SK-N-SH treated with all-trans-retinoic acid at 6 μM for 48 hours (cell line): ENCODE data around the gene ARMC2.

Experiments
- ATAC-seq: fragments of 200-7000 bp; cut with Tn5 transposase; 3 replicates; pipeline ENCODE4 v1.9.1; 2020; ENCODE audit warnings: mild to moderate bottlenecking, moderate library complexity
- ARNTL ChIP-seq: fragments of 450-650 bp; formaldehyde crosslinking; IDR thresholded peaks from 2 replicates; pipeline ENCODE4 v1.5.0; 2020; ENCODE audit warnings: low read depth, mild to moderate bottlenecking, moderate library complexity, borderline replicate concordance
- BACH2 ChIP-seq: fragments of 250-450 bp; sonication (Bioruptor Pico); IDR thresholded peaks from 2 replicates; pipeline ENCODE4 v1.9.0; 2021; ENCODE audit warnings: mild to moderate bottlenecking, borderline replicate concordance
- CSDC2 ChIP-seq: fragments of 250-450 bp; sonication (Bioruptor Pico); IDR thresholded peaks from 2 replicates; pipeline ENCODE4 v1.5.0; 2020; ENCODE audit warnings: mild to moderate bottlenecking, moderate library complexity
- ESRRG ChIP-seq: fragments of 250-450 bp; sonication (Bioruptor Pico); IDR thresholded peaks from 2 replicates; pipeline ENCODE4 v1.6.1; 2021; ENCODE audit warnings: mild to moderate bottlenecking
- GLIS3 ChIP-seq: fragments of 250-450 bp; sonication (Bioruptor Pico); IDR thresholded peaks from 2 replicates; pipeline ENCODE4 v1.5.0; 2020; ENCODE audit warnings: mild to moderate bottlenecking, moderate library complexity
- ISL1 ChIP-seq: fragments of 250-450 bp; sonication (Bioruptor Pico); IDR thresholded peaks from 2 replicates; pipeline ENCODE4 v2.1.2; 2022; ENCODE audit warnings: mild to moderate bottlenecking, moderate library complexity
- OSR1 ChIP-seq: fragments of 250-450 bp; sonication (Bioruptor Pico); IDR thresholded peaks from 2 replicates; pipeline ENCODE4 v1.8.0; 2022; ENCODE audit warnings: moderate library complexity, mild to moderate bottlenecking, inconsistent platforms
- PPARA ChIP-seq: fragments of 250-450 bp; sonication (Bioruptor Pico); IDR thresholded peaks from 2 replicates; pipeline ENCODE4 v1.5.0; 2020; ENCODE audit warnings: mild to moderate bottlenecking, borderline replicate concordance
- RARB ChIP-seq: fragments of 250-450 bp; sonication (Bioruptor Pico); IDR thresholded peaks from 2 replicates; pipeline ENCODE4 v1.8.0; 2021; ENCODE audit warnings: mild to moderate bottlenecking, moderate library complexity
- SNAI2 ChIP-seq: fragments of 250-450 bp; sonication (Bioruptor Pico); IDR thresholded peaks from 2 replicates; pipeline ENCODE4 v1.5.0; 2020; ENCODE audit warnings: mild to moderate bottlenecking, moderate library complexity
- TCF4 ChIP-seq: fragments of 250-450 bp; sonication (Bioruptor Pico); IDR thresholded peaks from 2 replicates; pipeline ENCODE4 v1.8.0; 2021; ENCODE audit warnings: mild to moderate bottlenecking, moderate library complexity, borderline replicate concordance
- TOX ChIP-seq: fragments of 250-450 bp; sonication (Bioruptor Pico); IDR thresholded peaks from 2 replicates; pipeline ENCODE4 v1.8.0; 2021; ENCODE audit warnings: mild to moderate bottlenecking, moderate library complexity, borderline replicate concordance
- ZC3H10 ChIP-seq: fragments of 250-450 bp; sonication (Bioruptor Pico); IDR thresholded peaks from 2 replicates; pipeline ENCODE4 v1.5.1; 2021; ENCODE audit warnings: mild to moderate bottlenecking, moderate library complexity
- ZFP3 ChIP-seq: fragments of 250-450 bp; sonication (Bioruptor Pico); IDR thresholded peaks from 2 replicates; pipeline ENCODE4 v1.5.0; 2020; ENCODE audit warnings: mild to moderate bottlenecking, moderate library complexity
- ZFP30 ChIP-seq: fragments of 450-650 bp; formaldehyde crosslinking; IDR thresholded peaks from 2 replicates; pipeline ENCODE4 v1.5.0; 2022; ENCODE audit warnings: mild to moderate bottlenecking, moderate library complexity
- ZNF565 ChIP-seq: fragments of 450-650 bp; formaldehyde crosslinking; conservative IDR thresholded peaks from 2 replicates; pipeline ENCODE4 v1.5.0; 2020; ENCODE audit warnings: low read depth, mild to moderate bottlenecking, moderate library complexity
- ZNF70 ChIP-seq: fragments of 450-650 bp; formaldehyde crosslinking; IDR thresholded peaks from 2 replicates; pipeline ENCODE4 v1.5.0; 2020; ENCODE audit warnings: mild to moderate bottlenecking, moderate library complexity
- ZNF8 ChIP-seq: fragments of 450-650 bp; formaldehyde crosslinking; IDR thresholded peaks from 2 replicates; pipeline ENCODE4 v1.5.0; 2020; ENCODE audit warnings: mild to moderate bottlenecking, moderate library complexity
- TF ChIP-seq, protein P1 (sequence below): fragments of 250-450 bp; sonication (Bioruptor Pico); IDR thresholded peaks from 2 replicates; pipeline ENCODE4 v1.8.0; 2020; ENCODE audit warnings: mild to moderate bottlenecking, moderate library complexity, borderline replicate concordance
- TF ChIP-seq, protein P2 (sequence below): fragments of 250-450 bp; sonication (Bioruptor Pico); IDR thresholded peaks from 2 replicates; pipeline ENCODE4 v1.5.1; 2020; ENCODE audit warnings: low read depth, mild to moderate bottlenecking, moderate library complexity
- TF ChIP-seq, protein P3 (sequence below): fragments of 250-450 bp; sonication (Bioruptor Pico); IDR thresholded peaks from 2 replicates; pipeline ENCODE4 v1.5.1; 2021; ENCODE audit warnings: mild to moderate bottlenecking, moderate library complexity
- TF ChIP-seq, protein P4 (sequence below): fragments of 250-450 bp; sonication (Bioruptor Pico); IDR thresholded peaks from 2 replicates; pipeline ENCODE4 v1.5.0; 2020; ENCODE audit warnings: mild to moderate bottlenecking, moderate library complexity

The ARMC2 gene

DNA sequence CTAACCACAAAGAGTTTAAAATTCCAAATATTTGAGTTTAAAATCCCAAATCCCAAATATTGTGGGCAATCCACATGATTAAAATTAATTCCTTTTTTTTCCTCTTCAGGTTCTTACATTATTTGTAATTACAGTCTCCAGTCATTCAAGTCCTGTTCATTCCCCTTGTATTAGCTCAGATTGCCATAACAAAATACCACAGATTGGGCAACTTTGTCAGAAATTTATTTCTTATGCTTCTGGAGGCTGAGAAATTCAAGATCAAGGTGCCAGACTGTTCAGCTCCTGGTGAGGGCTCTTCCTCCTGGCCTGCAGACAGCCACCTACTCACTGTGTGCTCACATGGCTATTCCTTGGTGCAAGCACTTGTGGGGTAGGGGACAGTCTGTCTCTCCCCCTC, 105.5 kb downstream of the ARMC2 start:
- no peak for ATAC-seq
- TF ChIP-seq PPARA (CRISPR knock-in tag) (no peak), TCF4 (CRISPR knock-in tag) (no peak), ZNF70 (no peak), RARB (CRISPR knock-in tag) (no peak)

DNA sequence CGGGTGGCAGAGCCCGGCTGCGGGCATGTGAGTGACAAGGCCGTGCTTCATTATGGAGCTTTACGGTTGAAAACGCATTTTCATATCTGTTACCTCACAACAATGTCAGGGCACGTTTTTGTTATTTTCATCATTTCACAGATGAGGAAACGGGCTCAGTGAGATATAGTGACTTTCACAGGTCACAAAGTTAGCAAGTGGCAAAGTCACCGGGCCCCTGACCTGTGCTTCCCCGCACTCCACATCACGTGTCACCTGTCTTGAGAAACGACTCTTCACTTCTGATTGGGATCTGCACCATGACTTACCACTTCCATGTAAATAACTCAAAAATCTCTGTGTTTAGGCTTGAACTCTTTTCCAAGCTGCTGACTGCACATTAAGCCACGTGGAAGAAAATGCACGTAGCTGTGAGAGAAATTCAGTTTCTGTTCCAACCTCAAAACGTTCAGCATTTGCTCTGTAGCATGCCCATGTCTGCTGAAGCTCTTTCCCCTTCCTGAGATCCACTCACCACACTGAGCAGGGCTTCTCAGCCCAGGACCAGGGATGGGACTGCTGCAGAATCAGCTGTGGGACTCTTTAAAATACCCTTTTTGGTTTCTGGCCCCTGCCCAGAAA, 107.2 kb downstream of the ARMC2 start:
- ATAC-seq = no peak
- TF ChIP-seq, protein P1, sequence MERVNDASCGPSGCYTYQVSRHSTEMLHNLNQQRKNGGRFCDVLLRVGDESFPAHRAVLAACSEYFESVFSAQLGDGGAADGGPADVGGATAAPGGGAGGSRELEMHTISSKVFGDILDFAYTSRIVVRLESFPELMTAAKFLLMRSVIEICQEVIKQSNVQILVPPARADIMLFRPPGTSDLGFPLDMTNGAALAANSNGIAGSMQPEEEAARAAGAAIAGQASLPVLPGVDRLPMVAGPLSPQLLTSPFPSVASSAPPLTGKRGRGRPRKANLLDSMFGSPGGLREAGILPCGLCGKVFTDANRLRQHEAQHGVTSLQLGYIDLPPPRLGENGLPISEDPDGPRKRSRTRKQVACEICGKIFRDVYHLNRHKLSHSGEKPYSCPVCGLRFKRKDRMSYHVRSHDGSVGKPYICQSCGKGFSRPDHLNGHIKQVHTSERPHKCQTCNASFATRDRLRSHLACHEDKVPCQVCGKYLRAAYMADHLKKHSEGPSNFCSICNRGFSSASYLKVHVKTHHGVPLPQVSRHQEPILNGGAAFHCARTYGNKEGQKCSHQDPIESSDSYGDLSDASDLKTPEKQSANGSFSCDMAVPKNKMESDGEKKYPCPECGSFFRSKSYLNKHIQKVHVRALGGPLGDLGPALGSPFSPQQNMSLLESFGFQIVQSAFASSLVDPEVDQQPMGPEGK = no peak
- TF ChIP-seq ZNF565 (CRISPR knock-in tag) = no peak
- no peak for TF ChIP-seq PPARA (CRISPR knock-in tag)
- TF ChIP-seq GLIS3 (CRISPR knock-in tag) = no peak

DNA sequence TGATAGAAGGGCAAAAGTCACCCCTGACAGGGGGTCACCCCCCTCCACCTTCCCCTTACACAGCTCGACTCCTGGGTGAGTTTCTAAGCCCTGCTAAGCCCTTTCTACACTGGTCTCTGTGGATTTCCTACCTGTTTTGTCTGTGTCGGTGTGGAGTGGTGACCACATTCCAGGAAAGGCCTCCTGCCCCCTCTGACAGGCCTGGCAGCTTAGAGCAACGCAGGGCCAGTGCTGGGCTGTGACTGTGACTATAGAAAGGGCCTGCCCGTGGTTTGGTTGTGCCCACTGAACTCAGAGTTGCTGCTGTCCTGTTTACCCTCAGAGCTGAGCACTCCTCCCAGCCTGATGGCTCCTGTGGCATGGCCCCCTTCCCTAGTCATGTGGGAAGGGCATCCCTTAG, 109.0 kb downstream of the ARMC2 start:
- ATAC-seq = no peak
- TF ChIP-seq OSR1 (CRISPR knock-in tag) (no peak), ZNF565 (CRISPR knock-in tag) (no peak), PPARA (CRISPR knock-in tag) (no peak), RARB (CRISPR knock-in tag) (no peak), ZFP3 (CRISPR knock-in tag) (no peak), TCF4 (CRISPR knock-in tag) (no peak), ZC3H10 (CRISPR knock-in tag) (no peak), ZNF8 (no peak), TOX (CRISPR knock-in tag) (no peak), ISL1 (CRISPR knock-in tag) (no peak), ESRRG (no peak), ZFP30 (CRISPR knock-in tag) (no peak), BACH2 (CRISPR knock-in tag) (no peak), SNAI2 (CRISPR knock-in tag) (no peak), ZNF70 (no peak), CSDC2 (no peak)
- TF ChIP-seq, protein P2, sequence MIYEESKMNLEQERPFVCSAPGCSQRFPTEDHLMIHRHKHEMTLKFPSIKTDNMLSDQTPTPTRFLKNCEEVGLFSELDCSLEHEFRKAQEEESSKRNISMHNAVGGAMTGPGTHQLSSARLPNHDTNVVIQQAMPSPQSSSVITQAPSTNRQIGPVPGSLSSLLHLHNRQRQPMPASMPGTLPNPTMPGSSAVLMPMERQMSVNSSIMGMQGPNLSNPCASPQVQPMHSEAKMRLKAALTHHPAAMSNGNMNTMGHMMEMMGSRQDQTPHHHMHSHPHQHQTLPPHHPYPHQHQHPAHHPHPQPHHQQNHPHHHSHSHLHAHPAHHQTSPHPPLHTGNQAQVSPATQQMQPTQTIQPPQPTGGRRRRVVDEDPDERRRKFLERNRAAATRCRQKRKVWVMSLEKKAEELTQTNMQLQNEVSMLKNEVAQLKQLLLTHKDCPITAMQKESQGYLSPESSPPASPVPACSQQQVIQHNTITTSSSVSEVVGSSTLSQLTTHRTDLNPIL (CRISPR knock-in tag) = no peak
- TF ChIP-seq, protein P3, sequence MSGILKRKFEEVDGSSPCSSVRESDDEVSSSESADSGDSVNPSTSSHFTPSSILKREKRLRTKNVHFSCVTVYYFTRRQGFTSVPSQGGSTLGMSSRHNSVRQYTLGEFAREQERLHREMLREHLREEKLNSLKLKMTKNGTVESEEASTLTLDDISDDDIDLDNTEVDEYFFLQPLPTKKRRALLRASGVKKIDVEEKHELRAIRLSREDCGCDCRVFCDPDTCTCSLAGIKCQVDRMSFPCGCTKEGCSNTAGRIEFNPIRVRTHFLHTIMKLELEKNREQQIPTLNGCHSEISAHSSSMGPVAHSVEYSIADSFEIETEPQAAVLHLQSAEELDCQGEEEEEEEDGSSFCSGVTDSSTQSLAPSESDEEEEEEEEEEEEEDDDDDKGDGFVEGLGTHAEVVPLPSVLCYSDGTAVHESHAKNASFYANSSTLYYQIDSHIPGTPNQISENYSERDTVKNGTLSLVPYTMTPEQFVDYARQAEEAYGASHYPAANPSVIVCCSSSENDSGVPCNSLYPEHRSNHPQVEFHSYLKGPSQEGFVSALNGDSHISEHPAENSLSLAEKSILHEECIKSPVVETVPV = no peak
- TF ChIP-seq, protein P1 = no peak

DNA sequence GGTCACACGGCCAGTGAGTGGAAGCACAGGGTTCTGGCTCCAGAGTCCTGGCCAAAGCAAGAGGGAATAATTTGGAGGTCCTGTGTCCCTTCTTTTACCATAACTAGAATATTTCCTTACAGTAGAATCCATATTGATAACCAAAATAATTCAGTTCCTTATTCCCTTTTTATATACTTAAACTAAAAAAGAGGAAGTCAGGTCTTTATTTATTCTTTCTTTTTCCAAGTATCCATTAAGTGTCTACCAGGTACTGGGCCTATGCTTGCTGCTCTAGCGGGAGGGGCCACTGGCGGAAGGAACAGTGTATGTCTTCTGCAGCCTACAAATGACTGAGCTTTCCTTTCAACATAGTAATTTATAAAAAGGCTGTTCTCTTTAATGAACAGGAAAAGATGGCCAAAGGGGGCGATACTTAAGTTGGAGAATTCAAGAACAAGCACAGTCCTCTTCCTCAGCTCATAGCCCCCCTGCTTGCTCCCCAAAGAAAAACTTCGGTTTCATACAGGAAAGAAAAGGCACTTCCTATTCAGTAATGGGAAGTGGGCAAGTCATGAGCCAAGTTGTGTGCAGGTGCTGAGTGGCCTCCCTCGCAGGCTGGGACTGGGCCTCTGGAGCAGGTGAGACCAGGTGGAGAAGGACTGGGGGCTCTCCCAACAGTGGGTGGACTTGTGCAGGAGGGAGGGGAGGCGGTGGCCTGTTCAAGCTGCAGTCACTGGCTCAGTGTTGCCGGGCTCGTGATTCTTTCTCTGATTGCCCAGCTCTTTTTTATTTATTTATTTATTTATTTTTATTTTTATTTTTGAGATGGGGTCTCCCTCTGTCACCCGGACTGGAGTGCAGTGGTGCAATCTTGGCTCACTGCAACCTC, 110.9 kb downstream of the ARMC2 start:
- TF ChIP-seq ZNF565 (CRISPR knock-in tag) = no peak
- TF ChIP-seq OSR1 (CRISPR knock-in tag) = no peak
- no peak for TF ChIP-seq ARNTL
- no peak for TF ChIP-seq ZFP3 (CRISPR knock-in tag)
- TF ChIP-seq PPARA (CRISPR knock-in tag) = no peak
- TF ChIP-seq ZFP30 (CRISPR knock-in tag) = no peak
- TF ChIP-seq ZNF8 = no peak
- no peak for TF ChIP-seq ZNF70
- no peak for TF ChIP-seq ESRRG
- TF ChIP-seq TCF4 (CRISPR knock-in tag) = no peak
- TF ChIP-seq, protein P4, sequence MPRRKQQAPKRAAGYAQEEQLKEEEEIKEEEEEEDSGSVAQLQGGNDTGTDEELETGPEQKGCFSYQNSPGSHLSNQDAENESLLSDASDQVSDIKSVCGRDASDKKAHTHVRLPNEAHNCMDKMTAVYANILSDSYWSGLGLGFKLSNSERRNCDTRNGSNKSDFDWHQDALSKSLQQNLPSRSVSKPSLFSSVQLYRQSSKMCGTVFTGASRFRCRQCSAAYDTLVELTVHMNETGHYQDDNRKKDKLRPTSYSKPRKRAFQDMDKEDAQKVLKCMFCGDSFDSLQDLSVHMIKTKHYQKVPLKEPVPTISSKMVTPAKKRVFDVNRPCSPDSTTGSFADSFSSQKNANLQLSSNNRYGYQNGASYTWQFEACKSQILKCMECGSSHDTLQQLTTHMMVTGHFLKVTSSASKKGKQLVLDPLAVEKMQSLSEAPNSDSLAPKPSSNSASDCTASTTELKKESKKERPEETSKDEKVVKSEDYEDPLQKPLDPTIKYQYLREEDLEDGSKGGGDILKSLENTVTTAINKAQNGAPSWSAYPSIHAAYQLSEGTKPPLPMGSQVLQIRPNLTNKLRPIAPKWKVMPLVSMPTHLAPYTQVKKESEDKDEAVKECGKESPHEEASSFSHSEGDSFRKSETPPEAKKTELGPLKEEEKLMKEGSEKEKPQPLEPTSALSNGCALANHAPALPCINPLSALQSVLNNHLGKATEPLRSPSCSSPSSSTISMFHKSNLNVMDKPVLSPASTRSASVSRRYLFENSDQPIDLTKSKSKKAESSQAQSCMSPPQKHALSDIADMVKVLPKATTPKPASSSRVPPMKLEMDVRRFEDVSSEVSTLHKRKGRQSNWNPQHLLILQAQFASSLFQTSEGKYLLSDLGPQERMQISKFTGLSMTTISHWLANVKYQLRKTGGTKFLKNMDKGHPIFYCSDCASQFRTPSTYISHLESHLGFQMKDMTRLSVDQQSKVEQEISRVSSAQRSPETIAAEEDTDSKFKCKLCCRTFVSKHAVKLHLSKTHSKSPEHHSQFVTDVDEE (CRISPR knock-in tag) = no peak
- no peak for TF ChIP-seq SNAI2 (CRISPR knock-in tag)
- no peak for TF ChIP-seq CSDC2
- TF ChIP-seq RARB (CRISPR knock-in tag) = no peak
- TF ChIP-seq ISL1 (CRISPR knock-in tag) = no peak
- TF ChIP-seq, all 23 proteins: peak for 0
- no peak for ATAC-seq
